AML-193 (cell line): ENCODE measurements around the gene IFNAR2.
A peak's percentile ranks its signal among the peaks of the same experiment; 100 is the strongest.

Experiments
- DNase-seq, 2 experiments: peaks; one replicate each; lab custom pipeline; 2025; lab: John Stamatoyannopoulos, UW

IFNAR2 gene

GRCh38 chr21:33229784-33230544 is at the start of gene IFNAR2:
Gene IFNAR2 (plus strand): TSS chr21:33229938. CDS start chr21:33241923, 11,985 bp downstream.
- DNase-seq: peak; percentile 22 to 39

GRCh38 chr21:33185852-33186251 is 43.9 kb upstream of the IFNAR2 start:
- DNase-seq: no peak

DNA sequence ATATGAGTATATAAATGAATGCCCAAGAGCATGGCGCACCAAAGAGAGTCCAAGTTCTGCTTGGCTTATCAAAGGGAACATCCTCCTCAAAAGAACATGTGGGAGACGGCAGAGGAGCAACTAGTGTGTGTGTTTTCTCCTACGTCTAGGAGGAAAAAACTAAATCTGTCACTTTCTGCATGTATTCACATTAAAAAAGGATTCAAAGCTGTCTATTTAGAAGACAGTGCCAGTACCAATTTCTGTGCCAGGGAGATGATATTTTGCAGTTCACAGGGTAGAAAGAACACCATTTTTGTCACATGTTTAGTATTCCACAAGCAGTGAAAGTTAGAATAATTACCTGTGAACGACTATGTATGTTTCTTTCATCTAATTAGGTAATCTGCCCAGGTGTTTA is 42.5 kb upstream of the IFNAR2 start:
- DNase-seq: no peak

DNA sequence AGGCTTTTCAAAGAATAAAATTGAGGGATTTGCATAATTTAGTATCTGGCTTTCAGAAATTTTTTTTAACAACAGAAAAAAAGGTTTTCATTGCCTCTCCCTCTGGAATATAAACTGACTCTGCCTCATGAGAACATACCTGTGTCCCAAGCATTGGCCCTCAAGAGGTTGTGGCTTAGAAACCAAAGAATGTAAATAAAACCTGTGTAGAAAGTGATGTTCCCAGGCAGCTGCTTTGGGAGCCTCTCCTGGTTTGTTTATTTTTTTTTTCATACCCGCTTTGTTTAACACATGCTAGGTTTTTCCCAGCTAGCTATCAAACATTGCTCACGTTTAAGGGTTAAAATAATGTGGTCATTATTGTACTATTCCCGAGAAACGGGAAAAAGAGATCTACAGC is 40.5 kb upstream of the IFNAR2 start:
- DNase-seq: no peak

DNA sequence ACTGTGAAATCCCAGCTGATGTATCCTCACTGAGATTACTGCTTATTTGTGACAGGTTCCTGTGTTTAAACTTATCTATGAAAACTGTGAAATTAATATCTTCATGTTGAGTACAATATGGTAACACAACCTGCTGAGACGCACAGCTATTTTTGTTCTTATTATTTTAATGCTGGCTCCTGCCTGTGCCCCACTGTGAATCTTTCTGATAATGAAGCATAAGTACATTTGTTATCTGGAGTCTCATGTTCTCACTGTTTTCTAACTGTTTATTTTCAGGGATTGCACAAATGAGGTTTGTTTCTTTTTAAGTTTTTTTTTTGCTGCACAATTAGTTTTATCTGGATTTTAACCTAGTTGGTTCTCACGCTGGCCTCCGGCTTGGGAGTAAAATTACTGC is 39.9 kb upstream of the IFNAR2 start:
- no peak for DNase-seq

- peak; percentile 41 to 51 for DNase-seq
Observed at GRCh38 chr21:33196941-33197374, 32.8 kb upstream of the IFNAR2 start.

GRCh38 chr21:33197496-33197895 is 32.2 kb upstream of the IFNAR2 start:
- no peak for DNase-seq

DNA sequence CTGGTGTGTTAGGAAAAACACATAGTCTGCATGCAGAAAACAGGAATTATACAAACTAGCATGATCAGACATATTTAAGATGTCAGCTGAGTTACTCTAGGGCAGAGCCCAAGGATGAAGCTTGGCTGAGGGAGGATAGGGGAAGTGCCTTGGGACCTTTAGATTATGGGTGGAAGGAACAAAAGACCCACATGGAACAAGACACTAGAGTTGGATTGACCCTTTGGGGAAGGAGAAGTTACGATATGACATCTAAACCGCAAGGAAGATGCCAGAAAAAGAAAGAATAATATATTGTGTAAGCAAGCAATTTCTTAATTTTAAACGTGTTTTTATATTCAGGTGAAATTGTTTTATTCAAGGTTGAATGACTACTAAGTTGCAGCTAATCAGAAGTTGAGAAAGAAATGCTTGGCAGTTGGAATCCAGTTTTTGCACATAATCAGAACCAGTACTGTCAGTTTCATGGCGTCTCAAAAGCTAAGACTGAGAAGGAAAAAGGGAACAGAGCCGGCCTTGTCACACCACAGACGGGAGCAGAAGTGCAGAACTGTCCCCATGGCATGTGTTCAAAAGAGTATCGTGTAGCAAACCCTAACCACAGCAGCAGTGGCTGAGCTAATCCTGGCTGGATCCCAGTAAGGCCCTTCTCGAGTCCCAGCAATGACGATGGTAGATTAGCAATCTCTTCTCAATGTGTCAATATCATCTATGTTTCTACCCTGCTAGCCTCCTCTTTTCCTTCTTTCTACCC is 31.2 kb upstream of the IFNAR2 start:
- DNase-seq: peak; percentile 95

- DNase-seq: no peak
Observed at GRCh38 chr21:33199100-33199464, 30.7 kb upstream of the IFNAR2 start.

- peak; percentile 85 to 92 for DNase-seq
Observed at GRCh38 chr21:33199516-33200217, 30.1 kb upstream of the IFNAR2 start.

- DNase-seq: no peak
Observed at GRCh38 chr21:33201956-33202355, 27.8 kb upstream of the IFNAR2 start.

GRCh38 chr21:33202464-33203363 is 27.0 kb upstream of the IFNAR2 start:
- DNase-seq: no peak

- no peak for DNase-seq
Observed at GRCh38 chr21:33203371-33203724, 26.4 kb upstream of the IFNAR2 start.

DNA sequence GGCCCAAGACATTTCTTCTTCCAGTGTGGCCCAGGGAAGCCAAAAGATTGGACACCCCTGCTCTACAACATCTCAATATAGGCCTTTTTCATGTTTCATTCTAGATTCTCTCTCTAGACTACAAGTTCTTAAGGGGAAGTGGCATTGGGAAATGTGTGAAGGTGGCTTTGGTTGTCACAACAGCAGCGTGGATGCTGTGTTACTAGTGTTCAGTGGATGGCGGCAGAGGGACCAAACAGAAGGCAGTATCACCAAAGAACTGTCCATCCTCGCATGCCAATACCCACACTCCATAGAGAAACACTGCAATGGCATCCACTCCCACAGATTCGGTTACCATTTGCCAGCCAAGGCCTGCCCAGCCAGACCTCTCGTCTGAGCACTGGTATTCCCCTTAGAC is 24.3 kb upstream of the IFNAR2 start:
- peak; percentile 74 to 81 for DNase-seq

- no peak for DNase-seq
Observed at GRCh38 chr21:33206771-33207281, 22.9 kb upstream of the IFNAR2 start.

- DNase-seq: no peak
Observed at GRCh38 chr21:33207449-33208149, 22.1 kb upstream of the IFNAR2 start.

DNA sequence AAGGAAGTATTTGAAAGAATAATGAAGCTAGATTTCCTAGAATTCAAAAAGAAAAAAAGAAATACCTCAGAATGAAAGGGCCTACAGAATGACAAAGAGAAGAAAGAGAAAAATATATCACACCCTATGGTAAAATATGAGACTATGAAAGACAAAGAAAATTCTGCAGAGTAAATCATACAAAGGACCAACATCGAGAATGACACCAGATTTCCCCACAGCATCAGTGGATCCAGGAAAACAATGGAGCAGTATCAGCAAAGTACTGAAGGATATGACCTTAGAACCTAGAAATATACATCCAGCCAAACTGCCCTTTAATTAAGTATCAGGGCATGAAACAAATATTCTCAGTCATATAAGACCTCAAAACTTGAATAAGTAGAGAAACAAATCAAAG is 21.2 kb upstream of the IFNAR2 start:
- DNase-seq: no peak

DNA sequence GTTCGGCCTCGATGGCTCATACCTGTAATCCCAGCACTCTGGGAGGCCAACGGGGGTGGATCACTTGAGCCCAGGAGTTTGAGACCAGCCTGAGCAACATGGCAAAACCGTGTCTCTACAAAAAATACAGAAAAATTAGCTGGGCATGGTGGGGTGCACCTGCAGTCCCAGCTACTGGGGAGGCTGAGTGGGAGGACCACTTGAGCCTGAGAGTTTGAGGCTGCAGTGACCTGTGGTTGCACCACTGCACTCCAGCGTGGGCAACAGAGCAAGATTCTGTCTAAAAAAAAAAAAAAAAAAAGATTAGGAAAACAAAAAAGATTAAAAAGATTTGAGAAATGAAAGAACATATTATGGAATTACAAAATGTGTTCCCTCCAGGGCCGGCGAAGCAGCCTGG is 18.4 kb upstream of the IFNAR2 start:
- no peak for DNase-seq

- DNase-seq: no peak
Observed at GRCh38 chr21:33211732-33212131, 18.0 kb upstream of the IFNAR2 start.

DNA sequence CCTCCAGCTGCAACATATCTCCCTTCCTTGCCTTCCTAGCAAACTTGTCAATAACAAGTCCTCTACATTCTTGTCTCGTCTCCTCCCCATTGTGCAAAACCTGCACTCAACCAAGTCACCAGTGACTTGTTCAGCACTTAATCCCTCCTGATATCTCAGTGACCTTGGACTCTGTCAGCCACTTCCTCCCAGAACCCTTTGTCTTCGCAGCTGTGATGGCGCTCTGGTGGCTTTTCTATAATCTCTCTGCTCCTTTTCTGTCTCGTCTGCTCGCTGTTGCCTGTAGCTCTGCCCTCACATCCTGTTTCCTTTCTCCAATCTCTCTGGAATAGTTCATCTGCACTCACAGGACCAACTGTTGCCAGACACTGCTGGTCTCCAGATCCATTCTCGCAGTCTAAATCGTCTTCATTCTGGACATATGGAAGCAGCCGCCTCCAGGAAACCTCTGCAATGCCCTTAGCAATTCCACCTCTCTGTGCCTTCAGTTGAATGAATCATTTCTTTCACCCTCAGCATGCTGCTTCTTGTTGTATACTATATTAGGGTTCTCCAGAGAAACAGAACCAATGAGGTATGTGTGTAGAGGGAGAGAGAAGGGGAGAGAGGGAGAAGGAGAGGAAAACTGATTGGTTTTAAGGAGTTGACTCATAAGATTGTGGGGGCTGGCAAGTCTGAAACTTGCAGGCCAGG is 17.4 kb upstream of the IFNAR2 start:
- no peak for DNase-seq
